ENCODE measurements around the gene ELFN1.

The ELFN1 gene

GRCh38 chr7:1663857-1664651 lies 6.0 kb upstream of the ELFN1 start:
- DNase-seq (ENCODE audit: low read depth) = no peak

GRCh38 chr7:1664711-1665548 lies 5.1 kb upstream of the ELFN1 start:
- peak; percentile 18 for DNase-seq (ENCODE audit: low read depth)

GRCh38 chr7:1665549-1666316 lies 4.3 kb upstream of the ELFN1 start:
- DNase-seq (ENCODE audit: low read depth) = no peak

GRCh38 chr7:1666317-1666822 lies 3.7 kb upstream of the ELFN1 start:
- DNase-seq (ENCODE audit: low read depth) = no peak

- DNase-seq (ENCODE audit: low read depth) = no peak
These were observed 3.1 kb upstream of the ELFN1 start for GRCh38 chr7:1666823-1667565.

- no peak for DNase-seq (ENCODE audit: low read depth)
These were observed 2.3 kb upstream of the ELFN1 start for GRCh38 chr7:1667566-1668395.

DNA sequence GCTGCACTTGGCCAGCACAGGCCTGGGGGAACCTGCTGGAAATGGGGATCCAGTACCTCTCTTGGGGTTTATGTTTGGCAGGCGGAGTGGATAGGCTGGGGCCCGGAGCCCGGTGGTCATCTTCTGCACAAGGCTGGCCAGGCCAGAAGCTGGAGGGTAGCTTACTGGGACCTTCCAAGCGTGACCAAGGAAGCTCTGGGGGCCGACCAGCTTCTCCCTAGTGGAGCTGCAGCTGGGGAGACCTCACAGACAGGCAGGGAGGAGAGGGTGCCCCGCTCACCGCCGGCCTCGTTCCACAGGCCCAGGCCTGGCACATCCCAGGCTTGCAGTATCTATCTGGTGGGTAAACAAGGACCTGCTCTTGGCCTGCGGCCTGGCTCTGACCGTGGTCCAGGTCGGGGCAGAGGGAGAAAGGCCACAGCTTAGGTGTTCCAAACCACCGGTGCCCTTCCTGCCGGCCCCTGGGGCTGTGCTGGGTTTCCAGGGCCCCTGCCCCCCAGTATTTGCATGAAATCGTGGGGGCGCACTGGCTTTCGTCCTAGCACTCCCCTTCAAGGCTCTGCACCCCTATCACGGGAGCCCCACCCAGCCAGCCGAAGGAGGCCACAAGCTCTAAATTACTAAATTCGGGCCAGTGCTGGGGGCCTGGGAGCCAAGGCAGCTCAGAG lies 1.5 kb upstream of the ELFN1 start:
- no peak for DNase-seq (ENCODE audit: low read depth)

DNA sequence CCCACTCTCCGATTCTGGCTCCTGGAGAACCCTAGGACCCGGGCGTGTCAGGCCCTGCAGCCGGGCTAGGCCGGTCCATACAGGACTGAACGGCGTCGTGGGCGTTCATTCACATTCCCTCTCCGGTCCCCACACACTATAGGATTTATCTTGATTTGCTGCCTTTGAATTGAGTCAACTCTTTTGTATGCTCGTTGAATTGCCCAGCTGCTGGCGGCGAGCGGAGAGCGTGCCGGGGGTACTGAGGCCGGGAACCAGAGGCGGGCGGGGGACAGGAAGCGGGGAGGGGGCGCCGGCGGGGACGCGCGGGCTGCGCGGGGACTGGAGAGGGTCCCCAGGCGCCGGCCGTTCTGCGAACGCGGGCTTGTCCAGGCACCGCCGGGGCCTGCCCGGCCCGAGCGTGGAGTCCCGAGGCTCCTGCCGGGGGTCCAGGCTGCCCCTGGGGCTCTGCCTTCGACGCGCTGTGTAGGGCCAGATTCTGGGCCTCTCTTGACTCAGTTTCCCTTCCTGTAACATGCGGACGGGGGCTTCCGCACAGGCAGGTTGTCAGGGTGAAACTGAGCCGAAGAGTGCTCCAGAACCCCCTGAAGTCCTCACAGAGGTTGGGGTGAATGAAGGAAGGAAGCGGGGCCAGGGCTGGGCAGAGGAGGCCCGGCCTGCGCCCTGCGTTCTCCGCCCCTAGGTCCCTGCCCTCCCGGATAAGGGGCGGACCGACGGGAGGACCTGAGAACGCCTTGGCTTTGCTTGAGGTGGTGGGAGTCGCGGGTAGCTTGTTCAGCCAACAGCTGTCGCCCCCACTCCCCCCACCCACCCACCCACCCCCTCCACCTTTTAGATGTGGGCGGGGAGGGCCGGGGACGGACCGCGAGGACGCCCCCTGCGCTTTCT lies 769 bp upstream of the ELFN1 start:
- DNase-seq (ENCODE audit: low read depth) = no peak

DNA sequence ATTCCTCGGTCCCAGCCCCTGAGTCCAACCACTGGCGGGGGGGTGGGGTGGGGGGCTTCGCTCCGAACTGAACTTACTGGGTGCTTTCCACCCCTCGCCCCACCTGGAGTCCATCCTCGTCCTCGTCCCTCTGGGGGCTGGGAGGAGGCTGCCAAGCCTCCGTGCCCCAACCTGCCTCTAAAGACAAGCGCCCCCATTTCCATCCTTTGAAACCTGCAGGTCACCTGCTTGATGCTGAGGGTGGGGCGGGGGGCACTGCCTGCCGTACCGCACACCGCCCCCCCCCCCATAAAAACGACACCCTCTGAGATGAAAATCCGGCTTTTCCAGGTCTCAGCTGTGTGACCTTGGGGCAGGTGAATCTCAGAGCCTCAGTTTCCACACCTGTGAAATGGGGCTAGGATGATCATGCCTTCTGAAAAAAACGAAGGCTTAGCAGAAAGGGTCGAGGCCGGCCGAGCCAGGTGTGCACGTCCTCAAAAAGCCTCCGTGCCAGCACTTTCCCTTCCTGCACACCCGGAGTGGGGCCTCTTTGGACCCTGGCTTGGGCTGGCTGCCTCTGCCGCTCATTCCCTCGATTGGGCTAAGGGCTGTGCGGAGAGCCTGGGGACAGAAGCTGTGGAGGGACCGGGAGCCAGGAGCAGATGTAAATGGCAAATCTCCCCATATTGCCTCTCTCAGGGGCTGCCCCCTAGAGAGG lies 967 bp downstream of the ELFN1 start:
- no peak for DNase-seq (ENCODE audit: low read depth)

DNA sequence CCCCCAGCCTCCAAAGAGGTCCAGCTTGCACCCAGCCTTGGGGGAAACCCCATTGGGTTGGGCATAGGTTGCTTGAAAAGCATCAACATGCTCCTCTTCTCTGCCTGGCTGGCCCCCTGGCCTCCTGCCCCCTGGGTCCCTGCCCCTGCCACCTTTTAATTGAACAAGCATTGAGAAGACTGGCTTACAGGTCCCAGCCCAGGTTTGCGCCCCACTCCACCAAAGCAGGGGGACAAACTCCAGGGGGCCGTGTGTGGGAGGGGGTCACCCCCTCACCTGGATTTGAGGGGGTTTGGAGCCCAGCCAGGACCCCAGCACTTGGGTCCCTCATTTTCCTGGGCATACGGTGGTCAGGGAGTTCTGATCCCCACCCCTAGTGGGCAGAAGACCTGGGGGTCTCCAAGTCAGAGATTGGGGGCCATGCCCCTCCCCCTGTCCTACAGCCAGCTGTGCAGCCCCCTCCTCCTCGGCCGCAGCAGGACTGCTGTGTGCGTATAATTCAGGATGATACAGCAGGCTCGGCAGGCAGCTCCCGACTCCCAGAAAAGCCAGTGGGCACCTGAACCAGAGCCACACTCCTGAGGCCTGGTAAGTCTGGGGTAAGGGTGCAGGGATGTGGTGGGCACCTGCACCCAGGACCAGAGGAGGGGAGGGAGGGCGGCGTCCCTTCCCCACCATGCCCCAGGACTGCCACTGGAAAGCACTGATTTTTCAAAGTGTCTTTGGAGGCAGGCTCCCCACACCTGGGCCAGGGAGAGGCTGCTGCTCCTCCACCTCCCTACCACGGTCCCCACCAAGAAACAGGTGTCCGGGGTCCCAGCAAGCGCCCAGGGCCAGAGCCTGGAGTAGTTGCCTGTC lies 1.7 kb downstream of the ELFN1 start:
- DNase-seq (ENCODE audit: low read depth) = no peak

DNA sequence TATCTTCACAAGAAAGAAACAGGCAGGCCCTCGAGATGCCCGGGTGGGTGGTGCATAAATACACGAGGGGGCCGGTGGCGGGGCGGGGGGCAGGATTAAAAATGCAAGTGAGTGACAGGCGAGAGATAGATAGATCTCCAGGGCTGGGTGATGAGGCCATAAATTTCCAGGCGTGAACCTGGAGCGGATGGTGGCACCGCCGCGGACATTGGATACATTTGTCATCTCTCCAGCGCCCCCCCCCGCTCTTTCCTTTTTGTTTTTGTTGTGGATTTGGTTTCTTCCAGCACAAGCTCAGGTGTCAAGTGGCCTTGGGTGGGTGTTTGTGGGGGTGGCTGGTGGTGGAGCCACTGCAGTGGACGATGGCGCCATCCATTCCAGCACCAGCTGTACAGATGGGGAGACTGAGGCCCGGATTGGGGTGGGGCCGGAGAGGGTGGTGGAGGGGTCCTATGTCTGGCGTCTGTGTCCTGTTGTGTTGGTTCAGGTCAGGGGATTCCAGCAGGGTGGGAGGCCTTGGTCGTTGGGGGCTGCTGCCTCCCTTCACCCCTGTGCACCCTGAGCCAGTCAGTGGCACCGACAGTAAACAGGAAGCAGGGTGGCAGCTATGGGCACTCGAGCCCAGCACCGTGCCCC lies 2.9 kb downstream of the ELFN1 start:
- no peak for DNase-seq (ENCODE audit: low read depth)

- no peak for DNase-seq (ENCODE audit: low read depth)
These were observed 3.6 kb downstream of the ELFN1 start for GRCh38 chr7:1673581-1674118.

DNA sequence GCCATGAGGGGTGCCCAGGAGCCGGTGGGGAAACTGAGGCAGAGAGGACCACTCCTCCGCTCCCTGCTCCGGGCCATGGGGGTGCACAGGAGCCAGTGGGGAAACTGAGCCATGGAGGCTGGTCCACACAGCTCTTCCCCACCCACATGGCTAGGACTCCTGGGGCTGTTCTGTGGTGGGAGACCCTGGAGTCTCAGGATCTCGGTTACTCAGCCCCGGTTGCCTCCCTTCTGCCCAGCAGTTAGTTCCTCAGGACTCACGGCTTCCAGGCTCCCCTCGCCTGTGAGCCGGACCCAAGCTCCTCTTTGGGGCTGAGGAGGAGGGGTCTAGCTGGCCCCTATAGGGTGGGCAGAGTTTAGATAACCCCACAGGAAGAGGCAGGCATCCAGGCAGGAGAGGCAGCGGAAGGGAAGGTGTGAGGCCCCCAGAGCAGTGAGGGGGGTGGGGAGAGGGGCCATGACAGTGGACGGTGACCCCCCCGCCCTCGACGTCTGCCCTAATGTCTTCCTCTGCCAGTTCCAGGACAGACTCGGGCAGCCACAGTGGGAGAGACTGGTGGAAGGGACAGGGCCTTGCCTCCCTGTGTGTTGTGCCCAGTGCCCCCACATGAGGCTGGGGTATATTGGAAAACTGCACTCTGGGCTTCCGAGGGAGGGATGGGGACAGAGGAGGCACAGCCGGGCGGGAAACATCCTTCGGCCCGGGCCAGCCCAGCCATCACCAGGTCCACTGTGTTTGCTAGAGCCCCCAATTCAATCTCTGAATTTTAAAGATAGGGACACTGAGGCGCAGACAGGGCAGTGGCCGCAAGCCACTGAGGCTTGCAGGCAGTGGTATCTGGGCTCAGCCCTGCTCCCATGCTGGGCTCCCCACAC lies 4.3 kb downstream of the ELFN1 start:
- DNase-seq (ENCODE audit: low read depth) = no peak

- DNase-seq (ENCODE audit: low read depth) = no peak
These were observed 5.1 kb downstream of the ELFN1 start for GRCh38 chr7:1675036-1675671.
